Keratinocyte (primary cell): ENCODE data around the gene SAMD15. TPM values are rescaled to one million over a fixed set of nuclear protein-coding genes. Genes with fewer than 3 reads are reported as not detected.

ENCODE experiments used
- DNase-seq: peaks from one replicate; pipeline ENCODE4 v3.0.0-alpha.2; 2011; ENCODE audit warnings: low read depth, missing footprints, low spot score
- FAIRE-seq: peaks from 2 replicates; lab custom pipeline; 2011; peaks lifted over from hg19 to GRCh38; lab: Jason Lieb, UNC
- H2AFZ ChIP-seq: 2 replicates; pipeline ENCODE4 v1.6.0; 2012; ENCODE audit warnings: low read length, control low read depth, inconsistent platforms; ENCODE audit not compliant: control insufficient read depth
- H3K27ac ChIP-seq: 2 replicates; pipeline ENCODE4 v1.5.1; 2011; ENCODE audit warnings: low read length; ENCODE audit not compliant: control insufficient read depth, insufficient read depth
- H3K27me3 ChIP-seq: 3 replicates; pipeline ENCODE4 v1.6.0; 2011; ENCODE audit warnings: low read length; ENCODE audit not compliant: control insufficient read depth, insufficient read depth; ENCODE audit errors: extremely low read depth
- H3K36me3 ChIP-seq, 2 experiments: 2 replicates in 1 of 2; 3 replicates in 1 of 2; pipeline ENCODE4 v1.5.1; 2011; ENCODE audit warnings: low read length in 2 of 2, mild to moderate bottlenecking in 1 of 2; ENCODE audit not compliant: control insufficient read depth in 2 of 2, insufficient read depth in 2 of 2; ENCODE audit errors: extremely low read depth in 1 of 2
- H3K4me1 ChIP-seq: 3 replicates; pipeline ENCODE4 v1.5.1; 2011; ENCODE audit warnings: low read length; ENCODE audit not compliant: control insufficient read depth, insufficient read depth; ENCODE audit errors: extremely low read depth
- H3K4me2 ChIP-seq: 3 replicates; pipeline ENCODE4 v1.6.0; 2011; ENCODE audit warnings: low read depth, low read length; ENCODE audit not compliant: control insufficient read depth, insufficient read depth; ENCODE audit errors: extremely low read depth
- H3K4me3 ChIP-seq, 3 experiments: fragments of 200-600 bp in 1 of 3; sonication (generic) in 1 of 3; 2 replicates in 2 of 3; 3 replicates in 1 of 3; pipeline ENCODE4 v1.5.1; 2011 to 2016; ENCODE audit warnings: low read length in 3 of 3, mild to moderate bottlenecking in 3 of 3, control low read depth in 2 of 3, inconsistent platforms in 1 of 3, low read depth in 1 of 3, mixed read lengths in 1 of 3, mixed run types in 1 of 3, moderate library complexity in 1 of 3; ENCODE audit not compliant: control insufficient read depth in 2 of 3, insufficient read depth in 2 of 3; ENCODE audit errors: extremely low read depth in 1 of 3
- H3K79me2 ChIP-seq: 2 replicates; pipeline ENCODE4 v1.6.0; 2012; ENCODE audit warnings: low read length; ENCODE audit not compliant: control insufficient read depth, insufficient read depth
- H3K9ac ChIP-seq: 3 replicates; pipeline ENCODE4 v1.6.0; 2011; ENCODE audit warnings: low read length; ENCODE audit not compliant: control insufficient read depth, insufficient read depth; ENCODE audit errors: extremely low read depth
- H3K9me1 ChIP-seq: 3 replicates; pipeline ENCODE4 v1.6.0; 2011; ENCODE audit warnings: low read length; ENCODE audit not compliant: control insufficient read depth, insufficient read depth; ENCODE audit errors: extremely low read depth
- H3K9me3 ChIP-seq: 2 replicates; pipeline ENCODE4 v1.5.1; 2012; ENCODE audit warnings: low read depth, low read length; ENCODE audit not compliant: control insufficient read depth
- H4K20me1 ChIP-seq: 3 replicates; pipeline ENCODE4 v1.6.0; 2011; ENCODE audit warnings: low read length; ENCODE audit not compliant: control insufficient read depth, insufficient read depth; ENCODE audit errors: extremely low read depth
- CTCF ChIP-seq, 3 experiments: IDR thresholded peaks in 1 of 3; conservative IDR thresholded peaks in 1 of 3; optimal IDR thresholded peaks in 1 of 3; 2 replicates in 2 of 3; 3 replicates in 1 of 3; pipeline versions ENCODE3 to v1.5.1; 2011; ENCODE audit warnings: low read length in 3 of 3, mild to moderate bottlenecking in 3 of 3, moderate library complexity in 2 of 3, control low read depth in 1 of 3, inconsistent platforms in 1 of 3; ENCODE audit not compliant: insufficient read depth in 2 of 3; ENCODE audit errors: extremely low read depth in 1 of 3
- EZH2 ChIP-seq: IDR thresholded peaks from one replicate; pipeline ENCODE4 v1.6.1; 2012; ENCODE audit warnings: inconsistent platforms, mild to moderate bottlenecking, low read length, moderate library complexity
- dilution Hi-C: fragments of 300-500 bp; cut with MboI; formaldehyde crosslinking; loops from one replicate; pipeline ENCODE4 v1.7.0; 2020; ENCODE audit warnings: low sequenced_read_pairs; ENCODE audit not compliant: extremely low pct_ligation_motif_present
- polyA minus RNA-seq, 3 experiments: library from RNA; depleted of rRNA, polyadenylated mRNA; stranded (reverse); fragments of >200 nt; gene quantifications; 1 replicate in 1 of 3; 2 replicates in 1 of 3; 3 replicates in 1 of 3; pipeline ENCODE4 v1.2.3, GENCODE V29; 2011
- polyA plus RNA-seq, 5 experiments: library from polyadenylated mRNA; depleted of rRNA in 3 of 5; stranded (reverse) in 3 of 5; stranded (forward) in 1 of 5; unstranded in 1 of 5; fragments of >200 nt; gene quantifications; 1 replicate in 1 of 5; 2 replicates in 3 of 5; 3 replicates in 1 of 5; pipeline versions ENCODE4 v1.2.1 to v1.2.3, GENCODE V29; 2011 to 2012; ENCODE audit warnings: missing spikeins in 2 of 5, low read depth in 1 of 5, low replicate concordance in 1 of 5

The SAMD15 gene
- polyA plus RNA-seq (0.23 to 0.77 TPM (median 0.46 TPM) in 3 replicates), polyA minus RNA-seq (0.35 TPM in 1 of 3 replicates, not detected in the others)
- polyA plus RNA-seq (2011; ENCODE audit: low read depth) = 0.16 TPM
- polyA plus RNA-seq (2011; cell fraction: cytosol; rRNA removed) = 0.34 TPM in 2 replicates
- 0.37 and 0.76 TPM in 2 replicates for polyA plus RNA-seq (2011; cell fraction: nucleus; rRNA removed)
- polyA plus RNA-seq (2012; ENCODE audit: low replicate concordance) = 0.20 and 0.62 TPM in 2 replicates
- polyA minus RNA-seq (2011; cell fraction: cytosol; rRNA and poly(A)+ RNA removed) = not detected
- polyA minus RNA-seq (2011; cell fraction: nucleus; rRNA and poly(A)+ RNA removed) = not detected in 2 replicates

GRCh38 chr14:77376771-77377501, at the start of gene SAMD15, which contains the start of gene TMED8:
Gene SAMD15 (plus strand): TSS chr14:77377379. CDS start chr14:77377419, 40 bp downstream.
Gene TMED8 (minus strand): TSS chr14:77377094. CDS start chr14:77377053, 41 bp downstream.
- Histone ChIP-seq H3K4me3 (peak within 1 kb of the TSS; percentile 75 to 84 (median 82)), H2AFZ (peak within 1 kb of the TSS; percentile 95), H3K9me3 (no peaks in the 10 kb centered on the region), H3K4me1 (peaks cover 11% of the 10 kb centered on the region), H3K9me1 (no peaks in the 10 kb centered on the region), H3K79me2 (peaks cover 18% of the 10 kb centered on the region), H3K27me3 (no peaks in the 10 kb centered on the region), H3K9ac (peak within 1 kb of the TSS; percentile 87), H4K20me1 (no peaks in the 10 kb centered on the region), H3K27ac (peak within 1 kb of the TSS; percentile 79), H3K4me2 (peak within 1 kb of the TSS; percentile 94), H3K36me3 (no peaks in the 10 kb centered on the region)
- peak; percentile 76 for FAIRE-seq
- dilution Hi-C loops = no loop called here
- no peak for DNase-seq
- peak in 2 of 3 experiments; percentile 5 to 48 for TF ChIP-seq CTCF (optimal IDR thresholded peaks at IDR 0.05 in 1 of 3, IDR thresholded peaks at IDR 0.05 in 1 of 3, conservative IDR thresholded peaks at IDR 0.05 in 1 of 3; ENCODE audit: extremely low read depth in 1 of 3, insufficient read depth in 2 of 3, low read length in 3 of 3)
- no peak for TF ChIP-seq EZH2

GRCh38 chr14:77329872-77330271, 47.3 kb upstream of the SAMD15 start:
- Histone ChIP-seq H3K36me3 (no peaks in the 10 kb centered on the region), H3K27ac (no peak overlapping the region), H3K27me3 (no peaks in the 10 kb centered on the region), H3K9me3 (no peaks in the 10 kb centered on the region), H3K9ac (no peak overlapping the region), H3K4me1 (no peaks in the 10 kb centered on the region), H4K20me1 (no peaks in the 10 kb centered on the region), H3K4me2 (no peak overlapping the region), H3K79me2 (no peaks in the 10 kb centered on the region), H3K9me1 (no peaks in the 10 kb centered on the region), H2AFZ (no peak overlapping the region), H3K4me3 (no peak overlapping the region)
- dilution Hi-C loops = no loop called here
- DNase-seq = no peak
- no peak for FAIRE-seq
- TF ChIP-seq CTCF (optimal IDR thresholded peaks at IDR 0.05 in 1 of 3, IDR thresholded peaks at IDR 0.05 in 1 of 3, conservative IDR thresholded peaks at IDR 0.05 in 1 of 3; ENCODE audit: extremely low read depth in 1 of 3, insufficient read depth in 2 of 3, low read length in 3 of 3) (no peak), EZH2 (no peak)
